ENCODE data around the gene SERGEF. TPM values are rescaled to one million over a fixed set of nuclear protein-coding genes. Genes with fewer than 3 reads are reported as not detected.

SERGEF gene
- total RNA-seq, 1 donor from 2014 or later = 17.6 TPM

GRCh38 chr11:17779861-17780594 is 232.8 kb downstream of the SERGEF start:
- Histone ChIP-seq H3K4me2 (ENCODE audit: low read length) (no peak overlapping the region), H3K4me3 (ENCODE audit: insufficient read depth, low read depth, low read length) (no peak overlapping the region), H2AFZ (ENCODE audit: low read depth, low read length) (no peak overlapping the region), H3K27me3 (ENCODE audit: insufficient read depth, low read length) (no peaks in the 10 kb centered on the region), H3K36me3 (ENCODE audit: insufficient read depth, low read length) (no peaks in the 10 kb centered on the region), H3K9me3 (ENCODE audit: insufficient read depth, low read depth, low read length) (no peaks in the 10 kb centered on the region), H3K27ac (ENCODE audit: low read depth, low read length) (no peak overlapping the region), H3K4me1 (ENCODE audit: insufficient read depth, low read length) (no peaks in the 10 kb centered on the region), H4K20me1 (ENCODE audit: insufficient read depth, low read length) (no peaks in the 10 kb centered on the region), H3K9ac (ENCODE audit: low read length) (no peak overlapping the region), H3K79me2 (ENCODE audit: insufficient read depth, low read length) (no peaks in the 10 kb centered on the region)
- H3K36me3 Mint-ChIP-seq (ENCODE audit: low read depth, unreplicated experiment) = no peaks in the 10 kb centered on the region
- TF ChIP-seq, protein P1, sequence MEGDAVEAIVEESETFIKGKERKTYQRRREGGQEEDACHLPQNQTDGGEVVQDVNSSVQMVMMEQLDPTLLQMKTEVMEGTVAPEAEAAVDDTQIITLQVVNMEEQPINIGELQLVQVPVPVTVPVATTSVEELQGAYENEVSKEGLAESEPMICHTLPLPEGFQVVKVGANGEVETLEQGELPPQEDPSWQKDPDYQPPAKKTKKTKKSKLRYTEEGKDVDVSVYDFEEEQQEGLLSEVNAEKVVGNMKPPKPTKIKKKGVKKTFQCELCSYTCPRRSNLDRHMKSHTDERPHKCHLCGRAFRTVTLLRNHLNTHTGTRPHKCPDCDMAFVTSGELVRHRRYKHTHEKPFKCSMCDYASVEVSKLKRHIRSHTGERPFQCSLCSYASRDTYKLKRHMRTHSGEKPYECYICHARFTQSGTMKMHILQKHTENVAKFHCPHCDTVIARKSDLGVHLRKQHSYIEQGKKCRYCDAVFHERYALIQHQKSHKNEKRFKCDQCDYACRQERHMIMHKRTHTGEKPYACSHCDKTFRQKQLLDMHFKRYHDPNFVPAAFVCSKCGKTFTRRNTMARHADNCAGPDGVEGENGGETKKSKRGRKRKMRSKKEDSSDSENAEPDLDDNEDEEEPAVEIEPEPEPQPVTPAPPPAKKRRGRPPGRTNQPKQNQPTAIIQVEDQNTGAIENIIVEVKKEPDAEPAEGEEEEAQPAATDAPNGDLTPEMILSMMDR (IDR thresholded peaks at IDR 0.05; ENCODE audit: insufficient read depth, low read depth, low read length) = no peak
- TF ChIP-seq EZH2 (IDR thresholded peaks at IDR 0.05; ENCODE audit: insufficient read depth, low read length) = no peak
- DNase-seq (ENCODE audit: low read depth) (no peak), FAIRE-seq (no peak)
- no peak overlapping the region for H3K27ac Mint-ChIP-seq (ENCODE audit: unreplicated experiment)
- H3K4me1 Mint-ChIP-seq (ENCODE audit: low read depth, unreplicated experiment) = no peaks in the 10 kb centered on the region
- H3K4me3 Mint-ChIP-seq (ENCODE audit: unreplicated experiment) = no peak overlapping the region
- H3K9me3 Mint-ChIP-seq (ENCODE audit: unreplicated experiment) = peaks cover 2% of the 10 kb centered on the region
- peaks cover 38% of the 10 kb centered on the region for H3K27me3 Mint-ChIP-seq (ENCODE audit: low read depth, unreplicated experiment)

DNA sequence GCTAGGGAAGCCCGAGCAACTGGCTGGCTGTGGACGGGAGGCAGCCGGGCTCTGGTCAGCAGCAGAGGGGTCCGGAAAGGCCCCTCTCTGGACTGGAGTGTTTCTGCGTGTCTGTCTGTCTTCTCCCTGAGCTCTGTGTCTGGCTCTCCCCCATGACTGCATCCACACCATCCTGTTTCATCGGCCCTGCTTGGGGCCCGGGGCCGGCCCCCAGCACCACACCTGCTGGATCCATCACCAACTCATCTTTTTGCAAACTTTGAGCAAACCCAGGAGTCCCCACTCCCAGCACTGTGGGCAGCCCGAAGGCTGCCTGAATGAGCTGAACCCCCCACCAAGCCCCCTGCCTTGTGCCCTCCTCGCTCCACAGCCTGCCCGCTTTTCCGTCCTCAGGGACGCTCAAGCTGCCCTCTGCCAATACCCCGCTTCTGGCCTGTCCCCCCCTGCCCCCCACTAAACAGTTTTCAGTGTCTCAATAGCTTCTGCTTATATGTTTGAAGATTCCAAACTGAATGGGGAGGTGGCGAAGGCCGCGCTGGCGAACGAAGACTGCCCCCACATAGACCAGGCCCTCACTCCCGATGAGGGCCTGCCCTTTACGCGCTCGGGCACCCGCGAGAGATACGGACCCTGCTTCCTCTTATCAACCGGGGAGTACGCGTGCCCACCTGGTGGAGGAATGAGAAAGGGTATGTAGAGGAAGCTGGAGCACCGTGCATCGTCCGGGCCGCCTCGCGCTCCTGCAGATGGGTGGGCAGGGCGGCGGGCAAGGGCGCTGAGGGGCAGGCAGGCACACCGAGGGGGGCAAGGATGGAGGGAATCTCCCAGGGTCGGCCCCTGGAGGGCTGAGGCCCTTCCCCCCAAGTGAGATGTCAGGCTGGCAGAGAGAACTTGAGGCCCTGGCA is 233.6 kb downstream of the SERGEF start:
- Mint-ChIP-seq H3K27me3 (ENCODE audit: low read depth, unreplicated experiment) (peaks cover 43% of the 10 kb centered on the region), H3K36me3 (ENCODE audit: low read depth, unreplicated experiment) (no peaks in the 10 kb centered on the region), H3K27ac (ENCODE audit: unreplicated experiment) (no peak overlapping the region), H3K4me1 (ENCODE audit: low read depth, unreplicated experiment) (no peaks in the 10 kb centered on the region), H3K9me3 (ENCODE audit: unreplicated experiment) (peaks cover 2% of the 10 kb centered on the region), H3K4me3 (ENCODE audit: unreplicated experiment) (no peak overlapping the region)
- Histone ChIP-seq H3K4me2 (ENCODE audit: low read length) (no peak overlapping the region), H3K4me3 (ENCODE audit: insufficient read depth, low read depth, low read length) (no peak overlapping the region), H3K9ac (ENCODE audit: low read length) (no peak overlapping the region), H3K79me2 (ENCODE audit: insufficient read depth, low read length) (no peaks in the 10 kb centered on the region), H3K36me3 (ENCODE audit: insufficient read depth, low read length) (no peaks in the 10 kb centered on the region), H3K4me1 (ENCODE audit: insufficient read depth, low read length) (no peaks in the 10 kb centered on the region), H3K9me3 (ENCODE audit: insufficient read depth, low read depth, low read length) (no peaks in the 10 kb centered on the region), H3K27ac (ENCODE audit: low read depth, low read length) (no peak overlapping the region), H3K27me3 (ENCODE audit: insufficient read depth, low read length) (no peaks in the 10 kb centered on the region), H4K20me1 (ENCODE audit: insufficient read depth, low read length) (no peaks in the 10 kb centered on the region), H2AFZ (ENCODE audit: low read depth, low read length) (no peak overlapping the region)
- FAIRE-seq = no peak
- TF ChIP-seq, protein P1 (IDR thresholded peaks at IDR 0.05; ENCODE audit: insufficient read depth, low read depth, low read length) = no peak
- TF ChIP-seq EZH2 (IDR thresholded peaks at IDR 0.05; ENCODE audit: insufficient read depth, low read length) = no peak
- DNase-seq (ENCODE audit: low read depth) = no peak

Measured in astrocyte (in vitro differentiated cells and primary cell).